Esophagus muscularis mucosa (tissue), 4 donors: ENCODE results near the gene KIF16B. TPM values are rescaled to one million over a fixed set of nuclear protein-coding genes. Genes with fewer than 3 reads are reported as not detected.

Experiments
- DNase-seq: peaks from one replicate; pipeline ENCODE4 v3.0.0-alpha.2; 2017; ENCODE audit errors: extremely low spot score
- H3K27ac ChIP-seq, 4 donors: fragments of 200-600 bp; sonication (generic); replicated peaks in 1 of 4; 1 replicate in 3 of 4; 2 replicates in 1 of 4; pipeline ENCODE4 v1.5.1; 2016 to 2019; ENCODE audit warnings: mild to moderate bottlenecking in 1 of 4
- H3K27me3 ChIP-seq, 4 donors: fragments of 200-600 bp; sonication (generic); one replicate each; pipeline versions ENCODE4 v1.5.1 to v1.6.0; 2016 to 2019
- H3K36me3 ChIP-seq, 4 donors: fragments of 200-600 bp; sonication (generic); one replicate each; pipeline ENCODE4 v1.5.1; 2016 to 2019
- H3K4me1 ChIP-seq, 4 donors: fragments of 200-600 bp; sonication (generic); one replicate each; pipeline ENCODE4 v1.5.1; 2016 to 2019
- H3K4me3 ChIP-seq, 4 donors: fragments of 200-600 bp; sonication (generic); 1 replicate in 2 of 4; 2 replicates in 2 of 4; pipeline ENCODE4 v1.5.1; 2016 to 2019; ENCODE audit warnings: mild to moderate bottlenecking in 4 of 4, moderate library complexity in 1 of 4
- H3K9me3 ChIP-seq, 4 donors: fragments of 200-600 bp; sonication (generic); 1 replicate in 3 of 4; 2 replicates in 1 of 4; pipeline ENCODE4 v1.5.1; 2016 to 2019
- CTCF ChIP-seq, 3 experiments: fragments of 200-600 bp in 2 of 3; fragments of 450-650 bp in 1 of 3; sonication (generic) in 2 of 3; IDR thresholded peaks; one replicate each; pipeline ENCODE4 v1.5.1; 2017 to 2019; ENCODE audit warnings: antibody characterized with exemption in 3 of 3, mild to moderate bottlenecking in 2 of 3, moderate library complexity in 1 of 3
- EP300 ChIP-seq: sonication (generic); formaldehyde crosslinking; IDR thresholded peaks from one replicate; pipeline ENCODE4 v1.6.1; 2017; ENCODE audit warnings: antibody characterized with exemption
- POLR2A ChIP-seq: fragments of 450-650 bp; IDR thresholded peaks from one replicate; pipeline ENCODE4 v1.6.1; 2017; ENCODE audit warnings: antibody characterized with exemption, moderate library complexity, mild to moderate bottlenecking, low read depth
- POLR2AphosphoS5 ChIP-seq, 2 donors: sonication (generic); formaldehyde crosslinking; IDR thresholded peaks; one replicate each; pipeline ENCODE4 v1.6.1; 2017; ENCODE audit warnings: antibody characterized with exemption in 2 of 2
- WGBS: methylation state at CpG from one replicate; pipeline ENCODE4 v1.1.5; 2018; 5-methylcytosine and 5-hydroxymethylcytosine counted together
- intact Hi-C: fragments of 100-400 bp; cut with DNase I; formaldehyde crosslinking; loops from one replicate; pipeline ENCODE4 v1.15.1; 2023
- total RNA-seq, 4 donors: library from RNA; depleted of rRNA; stranded (reverse); fragments of >200 nt; gene quantifications; one replicate each; pipeline versions ENCODE4 v1.1.0 to v1.2.1, GENCODE V29; 2016

KIF16B gene
- total RNA-seq, 4 donors from 2014 or later, result 15.4 to 21.1 (median 19.3) TPM

GRCh38 chr20:16580147-16580546 is 6.9 kb upstream of the KIF16B start:
- H3K36me3 ChIP-seq, result no peaks in the 10 kb centered on the region
- peaks cover 3 to 15% (median 8%) of the 10 kb centered on the region in 4 donors for H3K4me1 ChIP-seq
- no peak overlapping the region for H3K4me3 ChIP-seq
- no peak for DNase-seq
- no peaks in the 10 kb centered on the region for H3K9me3 ChIP-seq
- TF ChIP-seq EP300, result no peak
- no peak for TF ChIP-seq POLR2AphosphoS5 (IDR thresholded peaks at IDR 0.05)
- no peak for TF ChIP-seq POLR2A
- no peak for TF ChIP-seq CTCF (IDR thresholded peaks at IDR 0.05)
- no peaks in the 10 kb centered on the region for H3K27me3 ChIP-seq
- intact Hi-C loops, result no loop called here
- no peak overlapping the region for H3K27ac ChIP-seq
- 40% methylated on average over 3 of the region's 3 CpGs for WGBS

- TF ChIP-seq POLR2A (no peak), POLR2AphosphoS5 (IDR thresholded peaks at IDR 0.05) (no peak), CTCF (IDR thresholded peaks at IDR 0.05) (no peak)
- no peaks in the 10 kb centered on the region for H3K27me3 ChIP-seq
- intact Hi-C loops, result no loop called here
- H3K4me1 ChIP-seq, result peaks cover 7 to 48% (median 37%) of the 10 kb centered on the region in 4 donors
- 98% methylated on average over 8 of the region's 8 CpGs for WGBS
- H3K4me3 ChIP-seq, result no peak overlapping the region
- no peak for DNase-seq
- peak overlapping the region in 1 of 4 donors; percentile 75 for H3K27ac ChIP-seq
- H3K36me3 ChIP-seq, result no peaks in the 10 kb centered on the region
- no peaks in the 10 kb centered on the region for H3K9me3 ChIP-seq
Observed at GRCh38 chr20:16576219-16576618, 3.0 kb upstream of the KIF16B start.

- TF ChIP-seq CTCF (IDR thresholded peaks at IDR 0.05), result no peak
- Histone ChIP-seq H3K4me1 (peaks cover 7 to 49% (median 39%) of the 10 kb centered on the region in 4 donors), H3K27ac (peak overlapping the region; percentile 73 to 77 (median 75)), H3K36me3 (no peaks in the 10 kb centered on the region), H3K4me3 (peak overlapping the region; percentile 56 to 95 (median 78)), H3K9me3 (no peaks in the 10 kb centered on the region), H3K27me3 (no peaks in the 10 kb centered on the region)
- DNase-seq, result peak; percentile 72
- WGBS, result 35% methylated on average over 18 of the region's 18 CpGs
- intact Hi-C loops, result no loop called here
Observed at GRCh38 chr20:16575390-16576140, 2.3 kb upstream of the KIF16B start.

GRCh38 chr20:16574656-16575355 is 1.6 kb upstream of the KIF16B start:
- Histone ChIP-seq H3K27me3 (no peaks in the 10 kb centered on the region), H3K4me1 (peaks cover 7 to 42% (median 39%) of the 10 kb centered on the region in 4 donors), H3K36me3 (no peaks in the 10 kb centered on the region), H3K27ac (peak overlapping the region; percentile 73 to 77 (median 75)), H3K9me3 (no peaks in the 10 kb centered on the region), H3K4me3 (peak overlapping the region; percentile 56 to 95 (median 78))
- intact Hi-C loops, result loop anchor here (5.0 kb wide), 1 partner anchor 152 kb away; no protein-coding TSS in a partner anchor
- WGBS, result 9% methylated on average over 27 of the region's 39 CpGs
- DNase-seq, result peak; percentile 95
- TF ChIP-seq POLR2AphosphoS5 (IDR thresholded peaks at IDR 0.05) (peak in 1 of 2 donors; percentile 70), CTCF (IDR thresholded peaks at IDR 0.05) (no peak)
